GM19467 (cell line): ENCODE data around the gene HRH2.

Experiments
- ATAC-seq: cut with Tn5 transposase; IDR thresholded peaks from one replicate; pipeline ENCODE4 v1.9.1; 2021; ENCODE audit warnings: mild to moderate bottlenecking, moderate library complexity; ENCODE audit not compliant: unreplicated experiment

The HRH2 gene

DNA sequence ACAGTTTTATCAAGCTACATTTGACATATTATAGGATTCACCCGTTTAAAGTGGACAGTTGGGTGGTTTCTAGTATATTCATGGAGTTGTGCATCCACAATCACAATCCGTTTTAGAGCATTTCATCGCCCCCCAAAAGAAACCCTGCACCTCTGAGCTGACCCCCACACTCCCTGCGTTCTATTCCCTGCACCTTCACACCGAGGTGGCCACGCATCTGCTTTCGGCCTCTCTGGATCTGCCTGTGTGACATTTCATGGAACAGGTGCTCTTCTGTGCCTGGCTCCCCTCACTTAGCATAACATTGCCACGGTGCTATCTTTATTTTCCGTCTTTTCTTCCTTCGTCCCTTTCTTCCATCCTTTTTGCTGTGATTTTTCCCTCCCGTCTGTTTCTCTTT, 32.7 kb downstream of the HRH2 start:
- ATAC-seq = no peak

DNA sequence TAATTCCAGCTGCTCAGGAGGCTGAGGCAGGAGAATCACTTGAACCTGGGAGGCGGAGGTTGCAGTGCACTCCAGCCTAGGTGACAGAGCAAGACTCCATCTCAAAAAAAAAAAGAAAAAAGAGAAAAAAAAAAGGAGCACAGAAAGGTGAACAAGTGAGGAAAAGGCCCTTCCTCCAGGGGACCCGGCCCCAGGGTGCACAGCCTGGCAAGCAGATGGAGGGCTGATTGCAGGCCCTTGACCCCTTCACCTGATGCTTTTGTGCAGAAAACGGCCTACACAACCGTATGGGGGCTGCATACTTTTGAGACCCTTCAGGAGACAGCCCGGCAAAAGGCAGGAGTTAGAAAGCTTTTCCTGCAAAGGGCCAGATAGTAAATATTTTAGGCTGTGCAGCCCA, 33.9 kb downstream of the HRH2 start:
- ATAC-seq = no peak

DNA sequence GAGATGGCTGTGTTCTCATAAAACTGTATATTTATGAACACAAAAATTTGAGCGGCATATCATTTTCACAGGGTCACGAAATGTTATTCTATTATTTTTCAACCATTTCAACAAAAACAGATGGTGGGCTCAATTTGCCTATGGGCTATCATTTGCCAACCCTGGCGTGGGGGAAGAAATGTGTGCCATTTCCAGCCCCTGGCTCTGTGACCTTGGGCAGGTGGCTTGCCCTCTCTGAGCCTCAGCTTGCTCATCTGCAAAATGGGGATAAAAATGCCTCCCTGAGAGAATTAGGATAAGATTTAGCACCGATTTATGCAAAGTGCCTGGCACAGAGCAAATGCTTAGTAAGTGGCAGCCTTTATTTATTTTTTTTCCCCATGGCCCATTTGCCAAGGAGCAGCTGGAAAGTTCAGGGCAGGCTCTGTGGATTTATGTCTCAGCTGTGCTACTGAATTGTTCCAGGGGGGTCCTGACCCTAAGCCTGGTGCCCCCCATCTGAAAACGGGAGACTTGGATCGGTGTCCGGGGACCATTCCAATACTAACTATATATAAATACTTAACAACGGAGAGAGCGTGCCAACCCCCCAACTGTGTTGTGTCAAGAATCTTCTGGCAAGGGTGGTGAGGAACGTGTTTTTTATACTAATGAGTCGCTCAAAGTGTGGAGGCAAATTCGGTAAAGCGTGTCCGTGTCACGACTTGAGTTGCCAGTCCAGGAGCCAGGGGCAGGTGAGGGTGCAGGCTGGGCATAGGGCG, 34.5 kb downstream of the HRH2 start:
- ATAC-seq = no peak

DNA sequence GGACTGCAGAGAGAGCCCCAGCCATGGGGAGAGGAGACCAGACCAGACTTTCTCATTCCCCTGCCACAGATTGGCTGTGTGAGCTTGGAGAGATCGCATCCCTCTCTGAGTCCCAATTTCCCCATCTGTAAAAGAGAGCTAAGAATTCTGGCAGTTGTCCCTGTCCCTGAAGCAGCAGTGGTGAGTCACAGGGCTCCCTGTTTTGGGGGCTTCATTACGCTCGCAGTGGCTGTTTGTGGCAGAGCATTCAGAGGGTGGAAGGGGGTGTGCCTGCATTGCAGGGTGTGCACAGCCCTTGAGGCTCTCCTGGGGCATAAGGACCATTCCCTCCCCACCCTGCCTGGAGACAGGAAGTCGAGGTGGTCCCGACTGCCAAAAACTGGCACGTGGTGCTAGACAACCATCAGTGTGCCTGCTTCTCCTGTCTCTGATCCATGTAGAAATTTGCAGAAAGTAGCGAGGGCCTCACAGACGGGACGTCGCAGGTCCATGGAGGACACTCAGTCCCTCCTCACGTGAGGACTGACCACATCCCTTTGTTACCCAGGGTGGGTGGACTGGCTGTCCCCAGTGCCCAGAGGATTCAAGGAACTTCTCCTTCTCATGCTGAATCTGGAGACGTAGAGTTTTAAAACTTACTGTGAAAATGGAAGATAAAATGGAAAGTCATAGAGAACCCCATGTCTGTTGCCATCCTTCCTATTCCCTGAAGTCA, 35.3 kb downstream of the HRH2 start:
- no peak for ATAC-seq

DNA sequence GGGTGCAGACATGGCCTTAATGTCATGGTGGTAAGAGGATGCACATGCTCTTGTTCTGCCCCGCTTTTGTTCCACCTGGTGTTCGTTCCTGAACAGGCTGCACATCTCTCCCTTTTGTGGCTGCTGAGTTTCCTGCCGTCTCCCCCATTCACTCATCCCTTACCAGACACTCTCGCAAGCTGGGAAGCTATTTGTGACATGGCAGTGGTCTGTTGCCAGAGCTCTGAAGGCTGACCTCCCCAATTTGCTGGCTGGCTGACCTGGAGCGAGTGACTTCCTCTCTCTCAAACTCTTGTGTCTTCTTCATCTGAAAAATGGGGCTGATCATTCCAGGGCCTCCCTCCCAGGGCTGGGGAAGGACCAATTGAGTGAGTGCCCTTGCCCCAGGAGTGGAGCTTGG, 35.9 kb downstream of the HRH2 start:
- ATAC-seq = no peak

DNA sequence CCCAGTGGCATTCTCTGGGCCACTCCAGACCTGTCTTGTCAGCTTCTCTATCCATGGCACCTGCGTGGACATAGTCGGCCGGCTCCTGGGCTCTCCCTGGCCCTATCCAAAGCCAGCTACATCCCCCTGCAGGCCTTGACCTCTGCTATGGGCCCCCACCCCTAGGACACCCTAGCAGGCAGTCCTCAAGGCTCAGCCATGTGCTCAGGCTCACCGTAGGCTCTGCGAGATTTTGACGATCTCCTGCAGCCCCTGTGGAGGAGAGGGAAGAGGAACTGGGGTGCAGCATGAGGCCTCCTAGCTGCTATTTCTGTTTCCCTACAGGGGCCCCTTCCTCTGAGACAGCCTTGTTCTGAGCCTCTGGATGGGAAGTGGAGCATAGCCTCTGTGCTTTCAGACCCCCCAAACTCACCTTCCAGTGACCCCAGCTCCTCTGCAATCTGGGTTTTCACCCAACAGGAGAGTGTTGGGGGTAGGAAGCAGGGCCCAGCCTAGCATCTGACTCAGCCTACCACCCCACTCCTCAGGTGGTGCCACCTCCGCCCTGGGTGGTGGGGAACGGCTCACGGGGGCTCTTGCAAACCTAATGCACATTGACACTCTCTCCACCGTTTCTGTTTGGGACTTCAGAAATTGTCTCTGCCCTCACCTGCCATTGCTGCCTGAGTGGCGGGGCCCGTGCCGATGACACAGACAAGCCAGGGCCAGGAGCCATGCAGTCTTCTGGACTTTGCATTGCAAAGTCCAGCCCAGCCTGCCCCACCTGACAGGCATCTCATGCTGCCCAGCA, 36.7 kb downstream of the HRH2 start:
- no peak for ATAC-seq

DNA sequence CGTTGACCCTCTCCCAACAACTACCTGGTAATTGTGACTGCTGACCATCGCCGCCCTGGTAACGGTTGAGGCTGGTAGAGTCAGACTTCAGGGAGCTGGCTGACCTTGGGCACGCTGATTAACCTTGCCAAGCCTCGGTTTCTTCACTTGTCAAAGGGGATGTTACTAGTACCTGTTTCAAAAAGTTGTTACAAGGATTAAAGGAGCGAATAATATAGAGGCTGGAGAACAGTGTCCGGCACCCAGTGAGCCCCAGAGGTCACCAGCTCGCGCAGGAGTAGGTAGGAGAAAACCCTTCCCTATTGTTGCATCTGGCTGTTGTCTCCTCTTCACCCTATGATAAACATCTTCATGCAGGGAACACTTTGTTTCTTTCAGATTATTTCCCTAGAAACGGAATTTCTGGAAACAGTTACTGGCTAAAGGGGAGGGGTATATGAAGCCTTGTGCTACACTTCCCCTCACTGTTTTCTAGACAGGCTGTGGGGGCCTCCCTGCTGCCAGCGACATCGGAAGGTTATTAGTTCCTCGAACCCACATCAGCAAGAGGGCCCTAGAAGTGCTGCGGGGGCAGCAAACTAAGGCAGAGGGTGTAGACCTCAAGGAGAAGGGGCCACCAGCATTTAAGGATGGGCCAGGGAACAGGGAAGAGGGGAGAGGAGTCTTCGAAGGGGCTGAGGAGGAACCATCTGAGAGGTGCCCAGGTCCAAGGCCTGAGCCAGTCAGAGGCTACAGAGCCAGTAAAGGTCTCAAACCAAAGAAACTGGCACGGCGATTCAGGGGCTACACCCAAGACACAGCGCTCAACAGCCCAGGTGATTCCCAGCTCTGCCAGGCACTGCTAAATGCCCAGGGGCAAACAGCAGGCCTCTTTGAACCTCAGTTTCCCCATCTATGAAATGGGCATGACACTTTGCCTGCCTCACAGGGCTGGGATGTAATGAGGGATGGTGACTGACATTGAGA, 37.6 kb downstream of the HRH2 start:
- ATAC-seq = no peak

DNA sequence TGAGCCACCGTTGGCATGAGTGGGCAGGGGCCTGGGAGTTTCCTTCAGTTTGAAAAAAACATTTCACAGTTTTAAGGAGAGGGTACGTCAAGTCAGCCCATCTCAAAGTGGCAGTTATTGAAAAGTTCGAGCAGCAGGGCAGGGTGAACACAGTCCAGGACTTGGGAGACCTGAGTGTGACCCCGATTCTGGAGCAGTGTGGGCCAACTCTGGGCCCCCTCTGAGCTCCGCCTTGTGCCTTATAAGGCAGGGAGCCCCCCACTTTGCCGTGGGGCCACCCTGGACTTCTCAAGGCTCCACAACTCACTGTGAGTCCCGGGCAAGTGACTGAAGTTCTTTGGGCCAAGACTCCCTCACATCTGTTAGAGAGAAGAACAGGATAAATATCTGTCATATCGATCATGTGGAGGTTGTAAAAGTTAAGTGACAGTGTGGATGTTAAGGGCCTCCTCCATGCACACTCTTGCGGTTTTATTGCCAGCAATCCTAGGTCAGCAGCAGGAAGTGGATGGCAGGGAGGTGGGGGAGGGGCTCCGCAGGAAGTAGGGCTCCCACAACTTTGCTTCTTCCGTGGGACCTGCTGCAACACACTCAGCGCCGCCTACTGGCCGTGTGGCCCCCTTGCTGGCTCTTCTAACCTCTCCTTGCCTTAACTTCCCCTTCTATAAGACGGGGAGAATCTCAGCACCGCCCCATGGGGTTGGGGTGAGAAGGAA, 38.4 kb downstream of the HRH2 start:
- ATAC-seq = no peak

DNA sequence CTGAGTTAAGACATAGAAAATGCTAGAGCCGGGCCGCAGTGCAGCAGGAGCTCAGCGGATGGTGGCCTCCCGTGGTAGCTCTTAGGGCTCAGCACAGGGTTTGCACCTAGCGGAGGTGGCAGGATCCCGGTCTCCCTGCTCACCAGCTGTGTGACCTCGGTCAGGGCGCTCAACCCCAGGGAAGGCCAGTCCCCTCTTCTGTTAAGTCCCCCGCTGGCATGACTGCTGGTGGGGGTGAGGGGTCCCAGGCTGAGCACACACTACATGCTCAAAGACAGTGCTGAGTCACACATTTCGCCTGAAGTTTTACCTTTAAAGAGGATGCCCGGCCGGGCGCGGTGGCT, 39.0 kb downstream of the HRH2 start:
- no peak for ATAC-seq

DNA sequence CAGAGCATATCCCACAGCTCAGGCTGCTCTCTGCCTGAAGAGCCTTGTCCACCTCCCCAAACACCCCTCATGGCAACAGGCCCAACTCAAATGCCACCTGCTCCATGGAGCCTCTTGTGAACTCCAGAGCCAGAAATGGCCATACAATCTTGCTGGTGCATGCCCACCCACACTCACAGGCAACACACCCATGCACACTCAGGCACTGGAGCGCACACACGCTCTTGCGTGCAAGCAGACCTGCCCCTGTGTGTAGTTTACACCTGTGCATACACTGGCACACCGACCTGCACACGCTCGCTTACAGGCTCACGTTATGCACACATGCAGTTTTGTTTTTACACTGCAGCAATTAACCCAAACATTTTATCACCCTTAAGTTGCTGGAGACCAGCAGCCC, 40.0 kb downstream of the HRH2 start:
- ATAC-seq = no peak

DNA sequence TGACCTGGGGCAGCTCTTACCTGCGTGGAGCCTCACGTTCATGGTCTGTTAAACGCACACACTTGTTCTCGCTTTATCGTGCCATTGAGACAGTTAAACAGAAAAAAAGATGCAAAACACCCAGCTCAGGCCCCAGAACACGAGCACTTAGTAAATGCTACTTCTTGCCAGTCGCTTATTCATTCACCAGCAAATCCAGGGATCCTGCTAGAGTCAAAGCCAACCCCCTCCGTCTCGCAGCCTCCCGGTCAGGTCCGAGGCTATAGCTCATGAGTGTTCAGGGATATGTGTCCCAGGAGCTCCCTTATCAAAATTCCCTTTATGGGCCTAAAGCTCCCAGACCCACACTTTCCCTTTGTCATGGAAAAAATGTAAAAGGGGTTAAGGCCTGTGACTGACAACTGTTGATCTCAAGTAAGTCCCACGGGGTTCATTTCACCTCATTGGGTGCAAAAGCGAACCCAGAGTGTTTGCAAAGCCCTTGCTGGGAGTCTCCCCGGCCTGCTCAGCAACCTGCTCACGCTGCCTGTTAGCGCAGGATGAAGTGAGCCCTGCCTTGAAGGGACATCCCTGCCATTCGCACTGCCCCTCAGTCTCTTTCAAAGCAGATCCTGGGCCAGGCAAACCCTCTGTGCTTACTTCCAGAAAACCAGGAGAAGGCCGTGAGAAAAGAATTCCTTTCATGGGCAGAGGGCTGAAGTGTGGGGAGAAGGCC, 40.7 kb downstream of the HRH2 start:
- no peak for ATAC-seq

DNA sequence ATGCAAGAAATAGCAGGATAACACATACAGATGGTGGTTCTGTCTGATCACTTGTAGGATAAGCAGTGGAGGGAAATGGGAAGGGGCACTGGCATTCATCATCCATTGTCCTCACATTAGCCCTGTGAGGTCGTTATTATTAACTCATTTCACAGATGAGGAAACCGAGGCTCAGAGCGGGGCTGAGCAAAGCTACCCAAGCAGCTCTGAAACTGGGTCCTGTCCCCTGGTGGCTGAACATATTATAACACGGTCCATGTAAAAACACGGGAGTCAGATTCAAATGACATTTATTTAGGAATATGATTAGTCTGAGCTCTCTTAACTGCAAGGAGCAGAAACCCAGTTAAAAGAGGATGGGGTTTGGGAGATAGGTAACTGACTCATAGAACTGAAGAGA, 43.1 kb downstream of the HRH2 start:
- ATAC-seq = no peak

DNA sequence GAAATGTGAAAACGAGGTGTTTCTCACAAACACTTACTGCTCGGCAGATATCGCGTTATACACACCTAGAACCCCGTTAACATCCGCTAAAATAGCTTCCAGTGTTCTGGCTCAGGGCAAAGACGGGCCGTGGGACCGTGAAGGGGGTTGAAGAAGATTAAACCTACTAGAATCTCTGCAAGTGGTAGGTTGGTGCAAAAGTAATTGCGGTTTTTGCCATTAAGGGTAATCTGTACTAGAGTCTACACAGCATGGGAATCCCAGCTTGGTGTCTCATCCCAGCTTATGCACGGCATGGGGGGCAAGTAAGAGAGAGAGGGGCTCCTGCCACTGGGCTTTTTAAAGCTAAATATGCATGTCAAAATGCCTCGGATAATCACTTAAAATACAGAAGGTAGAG, 43.9 kb downstream of the HRH2 start:
- no peak for ATAC-seq

DNA sequence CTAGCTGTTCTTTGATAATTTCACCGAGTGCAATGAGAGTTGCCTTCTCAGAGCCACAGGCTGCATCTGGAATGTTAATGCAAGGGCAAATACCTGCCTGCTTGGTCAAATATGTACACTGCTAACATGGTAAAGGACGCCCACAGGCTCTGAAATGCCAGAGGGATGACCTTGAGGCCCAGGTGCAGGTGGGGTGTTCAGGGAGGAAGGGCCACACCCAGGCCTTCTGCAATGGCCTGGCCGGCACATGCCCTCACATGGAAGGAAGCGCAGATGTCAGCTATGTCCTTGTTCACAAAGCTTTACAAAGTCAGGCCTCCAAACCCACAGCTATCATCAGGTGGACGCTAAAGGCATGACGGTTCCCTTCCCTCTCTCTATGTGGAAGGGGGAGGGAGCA, 48.6 kb downstream of the HRH2 start:
- no peak for ATAC-seq

DNA sequence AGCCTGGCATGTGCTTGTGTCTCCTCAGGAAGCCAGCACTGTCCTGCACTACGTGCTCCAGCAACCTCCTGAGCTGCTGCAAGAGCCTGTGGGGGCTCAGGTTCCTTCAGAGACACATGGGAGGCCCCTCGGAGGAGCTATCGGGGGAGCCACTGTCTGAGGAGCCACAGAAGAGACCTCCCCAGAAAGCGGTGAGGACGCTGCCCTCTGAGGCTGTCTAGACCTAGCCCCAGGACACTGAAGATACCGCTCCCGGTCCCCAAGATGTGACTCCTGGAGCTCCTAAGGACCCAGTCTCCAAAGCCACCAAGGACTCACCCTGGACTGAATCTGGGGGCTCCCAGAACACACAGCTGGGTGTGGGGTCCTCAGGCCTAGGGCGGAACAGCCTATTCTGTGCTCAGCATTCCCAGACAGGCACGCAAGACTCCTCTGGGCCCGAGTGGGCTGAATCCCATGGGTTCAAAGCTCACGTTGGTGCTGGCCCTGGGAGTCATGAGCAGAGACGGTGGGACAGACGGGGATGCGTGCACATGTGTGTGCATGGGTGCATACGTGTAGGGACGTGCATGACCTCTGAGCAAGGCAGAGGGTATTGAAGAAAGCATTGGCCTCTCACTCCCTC, 50.0 kb downstream of the HRH2 start:
- no peak for ATAC-seq

DNA sequence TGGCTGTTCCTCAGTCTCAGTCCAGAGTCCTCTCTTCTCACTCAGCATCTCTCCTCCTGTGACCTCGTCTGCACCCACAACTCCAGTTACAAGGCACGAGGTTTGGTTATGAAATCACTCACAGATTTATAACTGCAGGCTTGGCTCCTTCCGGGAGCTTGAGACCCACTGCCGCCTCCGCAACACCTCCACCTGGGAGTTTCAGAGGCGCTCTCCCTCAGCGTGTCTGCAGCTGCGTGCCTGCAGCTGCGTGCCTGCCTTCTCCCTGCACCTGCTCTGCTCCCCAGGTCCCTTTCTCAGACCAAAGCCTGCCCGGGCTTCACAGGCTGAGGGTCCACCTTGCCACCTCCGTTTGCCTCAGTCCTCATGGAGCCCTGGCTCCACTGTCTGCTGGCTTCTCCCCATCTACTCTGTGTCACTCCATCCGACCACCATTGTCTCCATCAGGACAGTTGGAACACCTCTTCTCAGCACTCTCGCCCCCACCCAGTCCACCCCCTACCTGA, 51.5 kb downstream of the HRH2 start:
- ATAC-seq = no peak

DNA sequence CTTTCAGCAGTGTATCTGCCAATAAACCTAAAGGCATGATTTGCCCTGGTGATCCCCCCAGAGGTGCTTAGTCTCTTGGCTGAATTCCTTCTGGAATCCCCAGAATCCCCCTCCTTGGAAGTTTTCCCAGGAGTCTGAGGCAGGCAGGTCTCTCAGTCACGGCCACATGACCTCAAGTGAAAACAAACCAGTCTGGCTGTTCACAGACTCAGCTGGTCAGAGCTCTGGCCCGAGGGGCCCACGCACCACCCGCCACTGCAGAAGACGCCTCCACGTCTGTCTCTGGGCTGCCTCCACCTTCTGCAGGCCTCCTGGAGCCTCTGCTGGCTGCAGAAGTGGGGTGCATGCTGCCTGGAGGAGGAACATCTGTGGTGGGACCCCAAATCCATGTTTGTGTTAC, 52.5 kb downstream of the HRH2 start:
- ATAC-seq = no peak

DNA sequence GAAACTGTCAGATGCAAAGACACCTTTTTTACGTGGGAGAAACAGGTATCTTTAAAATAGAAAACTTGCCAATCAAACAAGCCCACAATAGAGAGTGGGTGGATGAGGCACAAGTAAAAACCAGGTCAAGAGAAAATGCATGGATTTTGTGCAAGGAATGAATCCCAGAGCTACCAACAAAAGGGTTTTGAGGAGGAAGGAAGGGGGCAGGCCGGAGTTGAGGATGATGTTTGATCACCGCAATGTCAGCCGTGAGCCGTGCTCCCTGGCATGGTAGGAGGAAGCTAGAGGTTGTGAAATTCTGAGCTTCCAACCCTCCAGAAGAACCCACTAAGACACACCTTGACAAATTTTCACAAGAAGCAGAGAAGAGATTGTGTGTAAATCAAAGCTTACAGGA, 53.2 kb downstream of the HRH2 start:
- ATAC-seq = no peak
